HepG2 (cell line): ENCODE data around the gene AGRP. TPM values are rescaled to one million over a fixed set of nuclear protein-coding genes. Genes with fewer than 3 reads are reported as not detected.

Experiments used
- polyA plus RNA-seq, 8 experiments: library from polyadenylated mRNA; depleted of rRNA in 3 of 8; stranded (reverse) in 7 of 8; unstranded in 1 of 8; fragments of >200 nt; fragmentation: Illumina TruSeq in 4 of 8; extraction: Trizol in 4 of 8; gene quantifications; 2 replicates each; pipeline versions ENCODE4 v1.2.1 to v1.2.3, GENCODE V29; 2011 to 2016; ENCODE audit warnings: low read depth in 4 of 8, missing spikeins in 1 of 8, mixed read lengths in 1 of 8; ENCODE audit not compliant: insufficient read depth in 1 of 8
- total RNA-seq, 5 experiments: library from RNA; depleted of rRNA; stranded (reverse); fragments of >200 nt; fragmentation: Illumina TruSeq; extraction: Trizol; gene quantifications; 2 replicates each; pipeline ENCODE4 v1.2.3, GENCODE V29; 2016; ENCODE audit warnings: low read depth in 1 of 5

AGRP gene
- total and polyA plus RNA-seq, 2 of the 13 experiments (the other 11 are each of a cell fraction or from before 2014, with no cell fraction given), result not detected

Other genes starting within 250 kb of the AGRP start
- gene FHOD1, start 236.1 kb downstream of the AGRP start, total RNA-seq (2016; rRNA removed; fragmentation: Illumina TruSeq; extraction: Trizol), result 10.9 and 20.8 TPM in 2 replicates
- 15.0 and 20.0 TPM in 2 replicates for gene FHOD1, start 236.1 kb downstream of the AGRP start, polyA plus RNA-seq (2011; rRNA removed)
- 0.15 and 0.58 TPM in 2 replicates for gene SLC9A5, start 234.6 kb downstream of the AGRP start, total RNA-seq (2016; rRNA removed; fragmentation: Illumina TruSeq; extraction: Trizol)
- 1.4 and 1.5 TPM in 2 replicates for gene SLC9A5, start 234.6 kb downstream of the AGRP start, polyA plus RNA-seq (2011; rRNA removed)
- gene PLEKHG4, start 204.0 kb downstream of the AGRP start, total RNA-seq (2016; rRNA removed; fragmentation: Illumina TruSeq; extraction: Trizol), result 9.0 and 13.6 TPM in 2 replicates
- gene PLEKHG4, start 204.0 kb downstream of the AGRP start, polyA plus RNA-seq (2011; rRNA removed), result 7.1 and 13.6 TPM in 2 replicates
- not detected in 2 replicates for gene KCTD19, start 156.8 kb downstream of the AGRP start, total RNA-seq (2016; rRNA removed; fragmentation: Illumina TruSeq; extraction: Trizol)
- gene KCTD19, start 156.8 kb downstream of the AGRP start, polyA plus RNA-seq (2011; rRNA removed), result 0.16 TPM in 1 of 2 replicates, not detected in the other
- gene LRRC36, start 156.7 kb downstream of the AGRP start, total RNA-seq (2016; rRNA removed; fragmentation: Illumina TruSeq; extraction: Trizol), result 0.13 and 0.15 TPM in 2 replicates
- 0.12 and 0.16 TPM in 2 replicates for gene LRRC36, start 156.7 kb downstream of the AGRP start, polyA plus RNA-seq (2011; rRNA removed)
- 0.20 and 0.44 TPM in 2 replicates for gene TPPP3, start 90.0 kb downstream of the AGRP start, total RNA-seq (2016; rRNA removed; fragmentation: Illumina TruSeq; extraction: Trizol)
- gene TPPP3, start 90.0 kb downstream of the AGRP start, polyA plus RNA-seq (2011; rRNA removed), result 0.16 TPM in 1 of 2 replicates, not detected in the other
- gene ZDHHC1, start 67.1 kb downstream of the AGRP start, total RNA-seq (2016; rRNA removed; fragmentation: Illumina TruSeq; extraction: Trizol), result 0.36 and 1.1 TPM in 2 replicates
- 0.47 and 0.51 TPM in 2 replicates for gene ZDHHC1, start 67.1 kb downstream of the AGRP start, polyA plus RNA-seq (2011; rRNA removed)
- gene HSD11B2, start 52.4 kb downstream of the AGRP start, total RNA-seq (2016; rRNA removed; fragmentation: Illumina TruSeq; extraction: Trizol), result 6.7 and 13.6 TPM in 2 replicates
- 8.9 and 11.9 TPM in 2 replicates for gene HSD11B2, start 52.4 kb downstream of the AGRP start, polyA plus RNA-seq (2011; rRNA removed)
- gene ATP6V0D1, start 2.4 kb downstream of the AGRP start, total RNA-seq (2016; rRNA removed; fragmentation: Illumina TruSeq; extraction: Trizol), result 49.5 and 51.1 TPM in 2 replicates
- 54.2 and 61.3 TPM in 2 replicates for gene ATP6V0D1, start 2.4 kb downstream of the AGRP start, polyA plus RNA-seq (2011; rRNA removed)
- gene RIPOR1, start 45.3 kb upstream of the AGRP start, total RNA-seq (2016; rRNA removed; fragmentation: Illumina TruSeq; extraction: Trizol), result 4.6 and 11.2 TPM in 2 replicates
- 5.7 and 8.1 TPM in 2 replicates for gene RIPOR1, start 45.3 kb upstream of the AGRP start, polyA plus RNA-seq (2011; rRNA removed)
- 37.5 and 59.3 TPM in 2 replicates for gene CTCF, start 79.0 kb upstream of the AGRP start, total RNA-seq (2016; rRNA removed; fragmentation: Illumina TruSeq; extraction: Trizol)
- gene CTCF, start 79.0 kb upstream of the AGRP start, polyA plus RNA-seq (2011; rRNA removed), result 19.5 and 20.8 TPM in 2 replicates
- 0.91 and 1.3 TPM in 2 replicates for gene CARMIL2, start 161.6 kb upstream of the AGRP start, total RNA-seq (2016; rRNA removed; fragmentation: Illumina TruSeq; extraction: Trizol)
- gene CARMIL2, start 161.6 kb upstream of the AGRP start, polyA plus RNA-seq (2011; rRNA removed), result 2.7 and 3.9 TPM in 2 replicates
- gene ACD, start 176.7 kb upstream of the AGRP start, total RNA-seq (2016; rRNA removed; fragmentation: Illumina TruSeq; extraction: Trizol), result 26.1 and 32.6 TPM in 2 replicates
- 37.1 and 38.3 TPM in 2 replicates for gene ACD, start 176.7 kb upstream of the AGRP start, polyA plus RNA-seq (2011; rRNA removed)
- 3.0 and 4.3 TPM in 2 replicates for gene PARD6A, start 177.4 kb upstream of the AGRP start, total RNA-seq (2016; rRNA removed; fragmentation: Illumina TruSeq; extraction: Trizol)
- gene PARD6A, start 177.4 kb upstream of the AGRP start, polyA plus RNA-seq (2011; rRNA removed), result 3.5 and 3.6 TPM in 2 replicates
- 20.8 and 21.4 TPM in 2 replicates for gene ENKD1, start 183.2 kb upstream of the AGRP start, total RNA-seq (2016; rRNA removed; fragmentation: Illumina TruSeq; extraction: Trizol)
- 10.8 and 12.2 TPM in 2 replicates for gene ENKD1, start 183.2 kb upstream of the AGRP start, polyA plus RNA-seq (2011; rRNA removed)
- gene C16orf86, start 183.3 kb upstream of the AGRP start, total RNA-seq (2016; rRNA removed; fragmentation: Illumina TruSeq; extraction: Trizol), result 1.7 and 3.1 TPM in 2 replicates
- 1.5 and 2.0 TPM in 2 replicates for gene C16orf86, start 183.3 kb upstream of the AGRP start, polyA plus RNA-seq (2011; rRNA removed)
- gene GFOD2, start 235.8 kb upstream of the AGRP start, total RNA-seq (2016; rRNA removed; fragmentation: Illumina TruSeq; extraction: Trizol), result 17.2 and 17.6 TPM in 2 replicates
- gene GFOD2, start 235.8 kb upstream of the AGRP start, polyA plus RNA-seq (2011; rRNA removed), result 11.1 and 12.8 TPM in 2 replicates